SK-N-MC (cell line): ENCODE data around the gene C17orf107.

Source experiments
- EZH2 ChIP-seq: fragments of 200-600 bp; sonication (generic); IDR thresholded peaks from one replicate; pipeline ENCODE4 v1.6.1; 2017; ENCODE audit warnings: antibody characterized with exemption
- FOXP2 ChIP-seq: optimal IDR thresholded peaks from 2 replicates; pipeline ENCODE3; 2011; ENCODE audit warnings: mild to moderate bottlenecking, moderate library complexity; ENCODE audit not compliant: insufficient read depth; ENCODE audit errors: extremely low read length, control extremely low read depth
- POLR2AphosphoS5 ChIP-seq: IDR thresholded peaks from 2 replicates; pipeline ENCODE4 v1.6.1; 2012; ENCODE audit warnings: mild to moderate bottlenecking, low read depth, low read length, borderline replicate concordance

DNA sequence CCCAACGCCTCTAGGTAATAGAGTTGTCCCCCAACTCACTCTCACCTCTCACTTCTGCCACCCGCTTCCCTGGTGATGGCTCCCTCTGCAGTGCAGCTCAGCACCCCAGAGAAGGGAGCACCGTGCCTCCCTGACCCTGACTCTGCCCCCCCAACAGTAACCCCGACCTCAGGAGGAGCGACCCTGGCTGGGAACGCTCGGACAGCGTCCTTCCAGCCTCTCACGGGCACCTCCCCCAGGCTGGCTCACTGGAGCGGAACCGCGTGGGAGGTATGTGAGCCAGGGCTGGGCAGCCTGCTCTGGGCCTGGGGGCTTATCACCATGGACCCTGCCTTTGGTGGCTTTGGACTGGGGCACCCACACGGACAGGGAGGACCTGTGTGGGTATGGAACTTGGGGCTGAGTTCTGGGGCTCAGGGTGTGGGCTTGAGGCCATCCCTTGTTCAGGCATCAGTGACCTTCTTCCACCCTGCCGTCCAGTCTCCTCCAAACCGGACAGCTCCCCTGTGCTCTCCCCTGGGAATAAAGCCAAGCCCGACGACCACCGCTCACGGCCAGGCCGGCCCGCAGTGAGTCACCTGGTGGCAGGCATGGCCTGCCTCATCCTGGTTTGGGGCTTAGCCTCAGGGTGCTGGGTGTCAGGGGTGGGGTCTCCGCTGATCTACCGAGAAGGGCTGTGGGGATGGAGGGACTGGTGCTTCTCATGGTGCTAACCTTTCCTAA is 6.7 kb upstream of the C17orf107 start:
- TF ChIP-seq EZH2 (no peak), POLR2AphosphoS5 (no peak), FOXP2 (no peak)
